Activated naive CD8-positive, alpha-beta T cell treated with anti-CD3 and anti-CD28 coated beads, Interleukin-2, amount 50 U/mL, for 24 hours (primary cell): ENCODE data around the gene MGAT2.
A peak's percentile ranks its signal among the peaks of the same experiment; 100 is the strongest.
"Not testable (repeated sequence)": the region's sequence is repeated elsewhere in the genome, so short reads cannot be mapped to it uniquely, and the experiment has no call there.

ENCODE experiments used
- ATAC-seq: fragments of 150-1000 bp; cut with Tn5 transposase; one replicate; pipeline ENCODE4 v1.10.0; 2021
- DNase-seq: peaks from one replicate; pipeline ENCODE4 v3.0.0; 2021
- H3K27ac Mint-ChIP-seq: one replicate; pipeline ENCODE4 v1.8.0; 2021; ENCODE audit warnings: mild to moderate bottlenecking, mixed read lengths
- H3K27me3 Mint-ChIP-seq: one replicate; pipeline ENCODE4 v1.8.0; 2021; ENCODE audit warnings: mixed read lengths
- H3K36me3 Mint-ChIP-seq: one replicate; pipeline ENCODE4 v1.8.0; 2021; ENCODE audit warnings: low read depth, mixed read lengths
- H3K4me1 Mint-ChIP-seq: one replicate; pipeline ENCODE4 v1.8.0; 2021; ENCODE audit warnings: mixed read lengths
- H3K4me3 Mint-ChIP-seq: one replicate; pipeline ENCODE4 v1.8.0; 2021; ENCODE audit warnings: mild to moderate bottlenecking, moderate library complexity, mixed read lengths
- H3K9me3 Mint-ChIP-seq: one replicate; pipeline ENCODE4 v1.8.0; 2021; ENCODE audit warnings: mixed read lengths

MGAT2 gene

DNA sequence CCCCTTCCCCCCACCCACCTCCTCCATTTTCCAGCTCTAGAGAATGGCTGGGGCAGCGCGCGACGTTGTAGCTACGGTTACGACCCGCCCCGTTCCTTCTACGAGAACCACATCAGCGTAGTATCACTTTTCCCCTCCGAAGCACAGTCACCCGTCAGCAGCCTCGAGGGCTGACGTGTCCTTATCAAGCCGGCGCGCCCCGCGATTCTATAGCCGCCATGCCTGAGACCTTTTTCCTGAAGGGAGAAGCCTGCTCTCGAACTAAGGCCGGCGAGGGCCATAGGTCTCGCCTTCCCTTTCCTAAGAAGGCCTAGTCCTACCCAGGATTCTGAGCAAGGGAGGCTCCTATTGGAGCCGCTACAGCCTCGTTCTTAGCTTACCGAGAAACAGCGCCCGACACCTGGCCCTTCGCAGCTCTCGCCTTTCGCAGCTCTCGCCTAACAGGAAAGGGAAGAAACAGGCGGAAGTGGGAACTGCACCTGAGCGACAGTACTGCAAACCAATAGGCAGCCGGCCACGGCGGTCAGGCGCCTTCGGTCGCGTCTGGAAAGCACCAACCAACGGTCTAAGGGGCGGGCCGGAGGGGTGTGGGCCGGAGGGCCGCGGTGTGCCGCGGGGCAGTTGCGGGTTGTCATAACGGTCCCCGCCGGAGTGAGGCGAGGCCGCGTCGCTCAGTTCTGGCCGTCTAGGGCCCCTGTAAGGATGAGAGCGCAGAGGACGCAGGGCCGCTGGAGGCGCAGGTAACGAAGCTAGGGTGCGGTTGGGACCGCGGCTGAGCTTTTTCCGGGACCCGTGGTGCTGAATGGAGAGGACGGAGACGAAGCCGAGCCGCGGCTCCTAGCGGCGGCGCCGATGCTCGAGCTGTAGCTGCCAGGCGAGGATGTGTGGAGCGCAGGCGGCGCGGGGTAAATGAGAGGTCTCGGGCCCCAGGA is at the start of gene MGAT2, which contains the start of gene RPL36AL:
TSS of gene MGAT2 (plus strand) at position 618 of the 932 bp plus-strand sequence. CDS start 470 bp downstream, outside the sequence.
TSS of gene RPL36AL (minus strand) at position 445 of the 932 bp plus-strand sequence. CDS start 1,522 bp downstream, outside the sequence.
- Mint-ChIP-seq H3K27ac (peak within 1 kb of the TSS; percentile 98), H3K9me3 (no peaks in the 10 kb centered on the region), H3K27me3 (no peaks in the 10 kb centered on the region), H3K36me3 (peaks cover 56% of the 10 kb centered on the region), H3K4me3 (peak within 1 kb of the TSS; percentile 97), H3K4me1 (peaks cover 55% of the 10 kb centered on the region)
- DNase-seq (peak; percentile 97), ATAC-seq (peak; percentile 95)

DNA sequence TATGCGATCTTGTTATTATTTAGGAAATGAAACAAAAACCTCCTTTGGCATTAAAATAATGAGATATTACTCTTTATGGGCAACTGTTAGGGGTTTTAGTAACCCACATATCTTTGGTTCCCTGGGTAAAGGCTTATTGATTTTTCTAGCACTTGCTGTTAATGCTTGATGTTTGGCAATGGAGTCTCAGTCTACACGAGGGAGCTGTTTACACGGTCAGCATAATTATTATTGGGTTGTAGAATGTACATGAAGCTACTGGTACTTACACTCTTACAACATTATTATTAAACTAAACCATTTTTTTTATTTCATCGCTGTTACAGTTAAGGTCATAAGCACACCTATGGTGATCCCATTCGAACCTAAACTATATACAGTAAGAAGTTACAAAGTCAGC is 46.6 kb upstream of the MGAT2 start:
- DNase-seq: no peak
- no peak for ATAC-seq
- no peak overlapping the region for H3K27ac Mint-ChIP-seq
- no peaks in the 10 kb centered on the region for H3K27me3 Mint-ChIP-seq
- H3K4me1 Mint-ChIP-seq: peaks cover 21% of the 10 kb centered on the region
- H3K9me3 Mint-ChIP-seq: no peaks in the 10 kb centered on the region
- peaks cover 67% of the 10 kb centered on the region for H3K36me3 Mint-ChIP-seq
- H3K4me3 Mint-ChIP-seq: no peak overlapping the region

DNA sequence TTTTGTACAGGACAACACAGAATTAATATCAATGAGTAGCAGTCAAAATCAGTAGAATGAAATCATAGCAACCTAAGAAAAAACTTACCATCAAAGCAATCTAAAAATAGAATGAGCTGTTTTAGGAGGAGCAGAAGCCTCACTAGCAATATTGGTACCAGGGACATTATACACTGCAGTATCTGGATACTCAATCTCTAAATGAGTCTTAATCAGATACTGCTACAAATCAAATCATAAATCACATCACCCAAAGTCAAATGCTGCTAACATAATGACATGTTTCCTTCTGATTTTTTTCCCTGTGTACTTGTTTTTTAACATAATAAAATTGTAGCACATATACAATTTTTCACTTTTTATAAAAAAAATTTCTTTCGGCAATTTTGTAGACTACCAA is 42.5 kb upstream of the MGAT2 start:
- H3K27me3 Mint-ChIP-seq: no peaks in the 10 kb centered on the region
- H3K9me3 Mint-ChIP-seq: no peaks in the 10 kb centered on the region
- H3K27ac Mint-ChIP-seq: peak overlapping the region; percentile 5
- peaks cover 48% of the 10 kb centered on the region for H3K4me1 Mint-ChIP-seq
- H3K4me3 Mint-ChIP-seq: no peak overlapping the region
- ATAC-seq: no peak
- no peak for DNase-seq
- peaks cover 67% of the 10 kb centered on the region for H3K36me3 Mint-ChIP-seq

DNA sequence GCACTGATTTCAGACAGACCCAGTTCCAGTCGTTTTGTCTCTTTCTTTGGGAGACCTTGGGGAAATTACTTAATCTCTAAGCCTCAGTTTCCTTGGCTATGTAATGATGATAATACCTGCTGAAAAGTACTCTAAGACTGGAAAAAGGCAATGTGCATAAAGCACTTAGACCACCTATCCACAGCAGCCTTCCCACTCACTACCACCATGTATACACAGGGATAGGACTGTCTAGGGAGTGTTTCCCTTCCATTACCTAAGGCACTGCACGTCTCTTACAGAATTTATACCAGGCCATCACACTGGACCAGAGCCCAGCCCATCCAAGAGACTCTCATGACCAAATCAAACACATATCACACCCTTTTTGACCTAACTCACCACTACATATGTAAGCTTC is 40.8 kb upstream of the MGAT2 start:
- no peak for DNase-seq
- H3K4me1 Mint-ChIP-seq: peaks cover 62% of the 10 kb centered on the region
- H3K36me3 Mint-ChIP-seq: peaks cover 70% of the 10 kb centered on the region
- H3K27ac Mint-ChIP-seq: peak overlapping the region; percentile 18
- H3K9me3 Mint-ChIP-seq: no peaks in the 10 kb centered on the region
- ATAC-seq: no peak
- H3K27me3 Mint-ChIP-seq: no peaks in the 10 kb centered on the region
- no peak overlapping the region for H3K4me3 Mint-ChIP-seq

DNA sequence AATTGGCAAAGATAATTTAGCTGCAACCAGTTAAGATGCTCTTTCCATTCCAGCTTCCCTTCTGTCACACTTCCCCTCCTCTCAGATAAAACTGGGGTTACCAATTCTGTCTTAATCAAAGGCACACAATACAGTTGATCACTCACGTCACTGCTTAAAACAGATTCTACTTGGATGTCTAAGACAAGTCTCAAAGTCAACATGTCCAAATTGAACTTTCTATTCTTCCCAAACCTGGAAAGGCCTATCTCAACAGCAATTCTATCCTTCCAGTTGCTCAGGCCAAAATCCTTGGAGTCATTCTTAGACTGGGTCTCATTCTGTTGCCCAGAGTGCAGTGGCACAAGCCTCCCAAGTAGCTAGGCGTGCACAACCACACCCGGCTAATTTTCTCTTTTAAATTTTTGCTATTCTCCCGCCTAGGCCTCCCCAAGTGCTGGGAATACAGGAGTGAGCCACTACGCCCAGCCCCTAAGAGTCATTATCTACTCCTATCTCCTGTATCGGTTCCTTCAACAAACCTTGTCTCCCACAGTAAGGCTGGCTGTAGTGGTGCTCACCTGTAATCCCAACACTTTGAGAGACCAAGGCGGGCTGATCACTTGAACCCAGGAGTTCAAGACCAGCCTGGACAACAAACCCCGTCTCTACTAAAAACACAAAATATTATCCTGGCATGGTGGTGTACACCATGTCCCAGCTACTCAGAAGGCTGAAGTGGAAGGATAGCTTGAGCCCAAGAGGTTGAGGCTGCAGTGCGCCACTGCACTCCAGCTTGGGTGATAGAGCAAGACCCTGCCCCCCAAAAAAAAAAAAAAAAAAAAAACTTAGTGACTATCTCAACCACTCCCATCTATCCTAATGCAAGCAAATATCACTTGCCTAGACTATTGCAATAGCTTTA is 39.1 kb upstream of the MGAT2 start:
- H3K36me3 Mint-ChIP-seq: peaks cover 79% of the 10 kb centered on the region
- peaks cover 4% of the 10 kb centered on the region for H3K27me3 Mint-ChIP-seq
- H3K27ac Mint-ChIP-seq: peak overlapping the region; percentile 98
- no peaks in the 10 kb centered on the region for H3K9me3 Mint-ChIP-seq
- DNase-seq (no peak), ATAC-seq (no peak)
- H3K4me1 Mint-ChIP-seq: peaks cover 66% of the 10 kb centered on the region
- peak overlapping the region; percentile 98 for H3K4me3 Mint-ChIP-seq

DNA sequence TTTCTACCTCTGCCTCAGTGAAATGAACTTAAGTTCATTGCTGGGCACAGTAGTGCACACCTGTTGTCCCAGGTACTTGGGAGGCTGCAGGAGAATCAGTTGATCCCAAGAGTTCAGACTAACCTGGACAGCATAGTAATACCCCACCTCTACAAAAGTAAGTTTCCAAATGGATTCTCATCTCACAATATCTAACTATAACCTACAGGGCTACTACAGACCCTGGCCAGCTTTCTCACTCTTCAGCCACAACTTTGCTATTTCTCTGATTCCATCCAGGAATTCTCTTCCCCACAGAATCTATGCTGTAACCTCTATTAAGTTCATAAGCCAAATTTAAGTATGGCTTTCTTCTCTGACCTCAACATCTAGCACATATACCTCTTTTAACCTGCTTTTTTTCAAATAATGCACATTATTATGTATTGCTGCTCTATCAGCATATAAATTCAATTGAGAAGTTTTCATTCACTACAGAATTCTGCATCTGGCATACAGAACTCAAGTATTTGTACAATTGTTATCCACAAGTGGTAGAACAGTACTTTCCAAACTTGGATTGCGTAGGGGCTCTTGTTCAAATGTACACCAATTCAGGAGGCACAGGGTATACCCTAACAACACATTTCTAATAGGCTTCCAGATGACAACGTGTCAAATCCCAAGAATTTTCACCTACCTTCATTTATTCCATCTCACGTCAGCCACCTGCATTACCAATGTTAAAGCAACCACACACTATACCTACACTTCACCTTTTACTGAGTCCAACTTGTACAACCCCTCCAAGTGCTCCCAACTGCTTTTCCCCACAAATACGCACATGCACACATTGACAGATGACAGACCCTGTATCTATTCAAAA is 38.3 kb upstream of the MGAT2 start:
- Mint-ChIP-seq H3K4me1 (peaks cover 66% of the 10 kb centered on the region), H3K36me3 (peaks cover 72% of the 10 kb centered on the region), H3K27me3 (peaks cover 4% of the 10 kb centered on the region), H3K9me3 (no peaks in the 10 kb centered on the region), H3K27ac (peak overlapping the region; percentile 98), H3K4me3 (peak overlapping the region; percentile 98)
- DNase-seq (no peak), ATAC-seq (no peak)

DNA sequence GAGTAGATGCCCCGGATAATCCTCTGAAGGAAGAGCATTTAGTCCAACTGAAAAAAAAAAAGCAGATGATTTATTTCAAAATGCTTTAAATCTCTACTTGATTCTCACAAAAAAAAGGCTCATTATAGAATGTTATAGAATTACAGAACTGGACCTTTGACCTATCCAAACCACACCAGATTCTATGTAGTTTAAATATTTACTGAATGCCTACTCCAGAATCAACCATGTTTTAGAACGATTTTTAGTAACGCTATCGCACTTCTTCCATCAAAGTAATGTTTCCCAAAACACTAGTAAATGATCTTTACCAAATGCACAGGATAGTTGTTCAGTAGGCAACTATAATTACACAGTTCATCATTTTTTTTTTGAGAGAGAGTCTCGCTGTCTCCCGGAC is 37.0 kb upstream of the MGAT2 start:
- H3K27me3 Mint-ChIP-seq: peaks cover 4% of the 10 kb centered on the region
- H3K4me1 Mint-ChIP-seq: peaks cover 60% of the 10 kb centered on the region
- peak overlapping the region; percentile 98 for H3K4me3 Mint-ChIP-seq
- H3K36me3 Mint-ChIP-seq: peaks cover 61% of the 10 kb centered on the region
- no peaks in the 10 kb centered on the region for H3K9me3 Mint-ChIP-seq
- DNase-seq: no peak
- H3K27ac Mint-ChIP-seq: peak overlapping the region; percentile 98
- ATAC-seq: no peak

DNA sequence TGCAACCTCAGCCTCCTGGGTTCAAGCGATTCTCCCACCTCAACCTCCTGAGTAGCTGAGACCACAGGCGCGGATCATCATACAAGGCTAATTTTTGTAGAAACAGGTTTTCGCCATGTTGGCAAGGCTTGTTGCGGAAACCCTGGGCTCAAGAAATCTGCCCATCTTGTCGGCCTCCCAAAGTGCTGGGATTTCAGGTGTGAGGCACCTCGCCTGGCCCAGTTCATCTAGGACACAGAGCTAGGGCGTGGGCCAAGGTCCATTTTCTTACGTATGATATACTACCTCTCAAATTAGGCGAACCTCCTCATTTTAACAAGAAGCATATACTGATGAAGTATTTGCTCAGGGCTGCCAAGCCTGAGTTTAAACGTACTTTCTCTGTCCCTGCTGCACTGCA is 36.5 kb upstream of the MGAT2 start:
- Mint-ChIP-seq H3K9me3 (no peaks in the 10 kb centered on the region), H3K4me1 (peaks cover 56% of the 10 kb centered on the region), H3K4me3 (peak overlapping the region; percentile 98), H3K27me3 (peaks cover 4% of the 10 kb centered on the region), H3K27ac (peak overlapping the region; percentile 98), H3K36me3 (peaks cover 59% of the 10 kb centered on the region)
- no peak for ATAC-seq
- no peak for DNase-seq

DNA sequence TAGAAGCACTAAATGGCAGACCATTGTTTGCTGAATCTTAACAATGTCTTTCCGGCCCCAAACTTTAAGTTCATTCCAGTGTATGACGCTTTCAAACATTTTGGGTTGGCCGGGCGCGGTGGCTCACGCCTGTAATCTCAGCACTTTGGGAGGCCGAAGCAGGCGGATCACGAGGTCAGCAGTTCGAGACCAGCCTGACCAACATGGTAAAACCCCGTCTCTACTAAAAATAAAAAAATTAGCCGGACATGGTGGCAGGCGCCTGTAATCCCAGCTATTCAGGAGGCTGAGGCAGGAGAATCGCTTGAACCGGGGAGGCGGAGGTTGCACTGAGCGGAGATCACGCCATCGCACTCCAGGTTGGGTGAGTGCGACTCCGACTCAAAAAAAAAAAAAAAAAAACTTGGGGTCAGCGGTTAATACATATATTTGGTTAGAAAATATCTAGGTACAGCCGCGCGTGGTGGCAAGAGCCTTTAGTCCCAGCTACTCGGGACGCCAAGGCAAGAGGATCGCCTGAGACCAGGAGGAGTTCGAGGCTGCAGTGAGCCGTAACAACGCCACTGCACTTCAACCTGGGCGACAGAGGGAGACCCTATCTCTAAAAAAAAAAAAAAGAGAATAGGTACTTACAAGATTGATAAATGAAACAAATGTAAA is 35.5 kb upstream of the MGAT2 start:
- H3K27ac Mint-ChIP-seq: peak overlapping the region; percentile 98
- not testable (repeated sequence) for H3K27me3 Mint-ChIP-seq, ATAC-seq, H3K9me3 Mint-ChIP-seq
- H3K4me3 Mint-ChIP-seq: peak overlapping the region; percentile 98
- peaks cover 53% of the 10 kb centered on the region for H3K4me1 Mint-ChIP-seq
- DNase-seq: peak; percentile 51
- H3K36me3 Mint-ChIP-seq: peaks cover 56% of the 10 kb centered on the region

DNA sequence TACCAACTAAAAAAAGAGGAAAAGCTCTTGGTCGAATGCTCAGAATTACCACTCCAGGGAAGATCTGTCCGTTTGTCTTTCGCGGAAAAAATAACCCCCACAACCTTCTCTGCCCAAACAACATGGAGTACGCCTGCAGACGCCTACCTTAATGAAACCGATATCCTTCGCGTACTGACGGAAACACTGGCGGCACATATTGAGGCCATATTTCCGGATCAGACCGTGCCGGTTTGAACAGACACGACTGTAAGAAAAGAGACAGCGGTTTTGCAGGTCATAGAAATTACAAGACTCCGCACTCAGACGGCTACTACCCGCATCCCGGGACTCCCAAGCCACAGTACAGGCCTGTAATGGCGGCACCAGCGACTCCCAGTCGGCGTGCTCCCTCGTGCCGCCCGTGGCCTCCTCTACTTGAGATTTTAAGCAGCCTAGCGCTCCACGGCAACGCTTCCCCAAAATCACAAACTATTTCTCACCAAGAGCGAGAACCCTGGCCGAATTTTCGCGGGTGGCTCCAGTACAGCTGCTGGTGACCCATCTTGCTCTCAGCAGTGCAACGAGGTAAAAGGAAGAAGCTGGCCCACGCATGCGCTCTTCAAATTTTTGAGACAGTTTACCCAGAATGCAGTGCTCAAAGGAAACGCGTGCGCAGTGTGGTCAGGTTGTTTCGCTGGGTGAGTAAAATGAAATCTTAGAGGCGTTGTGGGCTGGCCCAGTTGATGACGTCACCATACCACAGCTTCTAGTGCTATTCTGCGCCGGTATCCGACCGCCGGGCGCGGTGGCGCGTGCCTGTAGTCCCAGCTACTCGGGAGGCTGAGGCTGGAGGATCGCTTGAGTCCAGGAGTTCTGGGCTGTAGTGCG is 34.6 kb upstream of the MGAT2 start, which contains the start of gene RPS29:
TSS of gene RPS29 (minus strand) at position 578 of the 870 bp plus-strand sequence. CDS start at position 544, 34 bp downstream.
- H3K4me1 Mint-ChIP-seq: peaks cover 50% of the 10 kb centered on the region
- peaks cover 4% of the 10 kb centered on the region for H3K27me3 Mint-ChIP-seq
- H3K36me3 Mint-ChIP-seq: peaks cover 54% of the 10 kb centered on the region
- H3K9me3 Mint-ChIP-seq: no peaks in the 10 kb centered on the region
- H3K4me3 Mint-ChIP-seq: peak within 1 kb of the TSS; percentile 98
- peak; percentile 88 for ATAC-seq
- DNase-seq: peak; percentile 97
- H3K27ac Mint-ChIP-seq: peak within 1 kb of the TSS; percentile 98

DNA sequence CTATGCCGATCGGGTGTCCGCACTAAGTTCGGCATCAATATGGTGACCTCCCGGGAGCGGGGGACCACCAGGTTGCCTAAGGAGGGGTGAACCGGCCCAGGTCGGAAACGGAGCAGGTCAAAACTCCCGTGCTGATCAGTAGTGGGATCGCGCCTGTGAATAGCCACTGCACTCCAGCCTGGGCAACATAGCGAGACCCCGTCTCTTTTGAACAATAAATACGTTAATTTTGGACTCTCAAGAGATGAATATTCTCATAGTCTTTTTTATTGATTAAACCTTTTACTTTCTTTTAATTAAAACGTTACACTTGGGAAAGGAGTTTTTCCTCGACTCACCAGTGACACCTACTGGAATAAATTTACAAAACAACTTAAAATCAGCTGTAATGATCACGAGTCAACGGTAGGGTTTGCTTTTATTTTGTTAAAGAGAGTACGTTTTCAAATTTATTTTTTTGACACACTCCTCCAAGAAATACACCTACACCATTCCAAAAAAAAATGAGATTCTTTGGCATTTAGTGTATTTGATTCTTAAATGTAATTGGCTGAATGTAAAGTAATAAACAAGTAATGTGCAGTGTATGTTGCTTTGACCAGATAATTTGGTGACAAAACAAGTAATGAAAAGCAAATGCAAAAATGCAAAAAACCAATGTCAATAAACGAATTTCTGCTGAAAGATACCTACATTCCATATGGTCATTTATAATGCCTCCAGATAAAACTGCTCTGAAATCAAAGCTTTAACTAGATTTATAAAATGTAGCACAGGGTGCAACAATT is 33.7 kb upstream of the MGAT2 start:
- ATAC-seq (peak; percentile 7), DNase-seq (peak; percentile 60)
- H3K9me3 Mint-ChIP-seq: no peaks in the 10 kb centered on the region
- H3K27ac Mint-ChIP-seq: peak overlapping the region; percentile 98
- H3K4me3 Mint-ChIP-seq: peak overlapping the region; percentile 98
- H3K4me1 Mint-ChIP-seq: peaks cover 41% of the 10 kb centered on the region
- H3K36me3 Mint-ChIP-seq: peaks cover 46% of the 10 kb centered on the region
- H3K27me3 Mint-ChIP-seq: peaks cover 4% of the 10 kb centered on the region

DNA sequence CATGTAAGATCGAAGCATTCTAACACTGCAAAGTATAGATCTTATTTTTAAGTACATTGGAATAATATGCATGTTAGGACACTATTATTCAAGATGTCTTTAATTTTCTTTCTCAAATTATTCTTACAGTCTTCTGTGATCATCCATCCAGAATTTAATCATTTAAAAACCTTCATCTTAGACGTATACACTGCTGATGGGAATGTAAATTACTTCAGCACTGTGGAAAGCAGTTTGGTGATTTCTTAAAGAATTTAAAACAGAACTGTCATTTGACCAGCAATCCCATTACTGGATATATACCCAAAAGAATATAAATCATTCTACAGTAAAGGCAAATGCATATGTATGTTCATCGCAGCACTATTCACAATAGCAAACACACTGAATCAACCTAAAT is 31.2 kb upstream of the MGAT2 start:
- Mint-ChIP-seq H3K4me3 (no peak overlapping the region), H3K27ac (no peak overlapping the region), H3K36me3 (peaks cover 21% of the 10 kb centered on the region), H3K9me3 (no peaks in the 10 kb centered on the region), H3K4me1 (peaks cover 17% of the 10 kb centered on the region), H3K27me3 (peaks cover 4% of the 10 kb centered on the region)
- DNase-seq: no peak
- no peak for ATAC-seq
